IMR-90 (cell line): Measurements from ENCODE around the gene GPX3.

Experiments
- CEBPB ChIP-seq: IDR thresholded peaks from 2 replicates; pipeline ENCODE4 v1.6.1; 2012; ENCODE audit warnings: low read depth, low read length, improper control_type of control experiment
- POLR2A ChIP-seq: IDR thresholded peaks from 2 replicates; pipeline ENCODE4 v1.6.1; 2012; ENCODE audit warnings: mild to moderate bottlenecking, low read depth, low read length
- TF ChIP-seq, protein P1 (sequence below): conservative IDR thresholded peaks from 2 replicates; pipeline ENCODE4 v1.5.1; 2012; ENCODE audit warnings: mild to moderate bottlenecking, low read depth, low read length, improper control_type of control experiment

DNA sequence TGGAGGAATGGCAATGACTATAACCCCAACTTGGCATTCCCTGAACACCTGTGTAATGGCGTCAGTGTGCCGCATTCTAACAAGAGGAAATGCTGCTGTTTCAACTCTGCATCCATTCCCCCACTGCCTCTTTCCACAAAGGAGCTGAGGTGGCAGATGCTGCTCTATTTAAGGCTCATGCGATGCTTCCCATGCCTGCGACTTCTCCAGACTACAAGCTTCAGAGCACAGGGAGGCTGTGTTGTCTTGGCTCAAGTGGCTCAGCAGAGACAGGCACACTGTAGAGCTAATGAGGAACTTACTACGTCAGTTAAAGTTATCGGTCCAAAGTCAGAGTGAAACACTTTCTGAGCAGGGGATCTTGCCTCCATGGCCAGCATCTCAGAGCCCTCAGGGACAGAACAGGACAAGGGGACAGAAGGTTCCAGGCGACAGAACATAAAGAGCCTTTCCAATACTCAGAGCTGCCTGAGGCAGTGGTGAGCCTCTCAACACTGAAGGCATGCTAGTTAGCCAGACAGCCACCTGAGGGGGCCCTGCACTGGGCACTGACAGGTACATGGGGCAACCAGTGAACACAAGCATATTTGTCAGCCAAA, 38.6 kb downstream of the GPX3 start:
- TF ChIP-seq, protein P1, sequence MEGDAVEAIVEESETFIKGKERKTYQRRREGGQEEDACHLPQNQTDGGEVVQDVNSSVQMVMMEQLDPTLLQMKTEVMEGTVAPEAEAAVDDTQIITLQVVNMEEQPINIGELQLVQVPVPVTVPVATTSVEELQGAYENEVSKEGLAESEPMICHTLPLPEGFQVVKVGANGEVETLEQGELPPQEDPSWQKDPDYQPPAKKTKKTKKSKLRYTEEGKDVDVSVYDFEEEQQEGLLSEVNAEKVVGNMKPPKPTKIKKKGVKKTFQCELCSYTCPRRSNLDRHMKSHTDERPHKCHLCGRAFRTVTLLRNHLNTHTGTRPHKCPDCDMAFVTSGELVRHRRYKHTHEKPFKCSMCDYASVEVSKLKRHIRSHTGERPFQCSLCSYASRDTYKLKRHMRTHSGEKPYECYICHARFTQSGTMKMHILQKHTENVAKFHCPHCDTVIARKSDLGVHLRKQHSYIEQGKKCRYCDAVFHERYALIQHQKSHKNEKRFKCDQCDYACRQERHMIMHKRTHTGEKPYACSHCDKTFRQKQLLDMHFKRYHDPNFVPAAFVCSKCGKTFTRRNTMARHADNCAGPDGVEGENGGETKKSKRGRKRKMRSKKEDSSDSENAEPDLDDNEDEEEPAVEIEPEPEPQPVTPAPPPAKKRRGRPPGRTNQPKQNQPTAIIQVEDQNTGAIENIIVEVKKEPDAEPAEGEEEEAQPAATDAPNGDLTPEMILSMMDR, result no peak
- no peak for TF ChIP-seq POLR2A
- TF ChIP-seq CEBPB, result no peak
